ENCODE results near the gene U2AF2.

DNA sequence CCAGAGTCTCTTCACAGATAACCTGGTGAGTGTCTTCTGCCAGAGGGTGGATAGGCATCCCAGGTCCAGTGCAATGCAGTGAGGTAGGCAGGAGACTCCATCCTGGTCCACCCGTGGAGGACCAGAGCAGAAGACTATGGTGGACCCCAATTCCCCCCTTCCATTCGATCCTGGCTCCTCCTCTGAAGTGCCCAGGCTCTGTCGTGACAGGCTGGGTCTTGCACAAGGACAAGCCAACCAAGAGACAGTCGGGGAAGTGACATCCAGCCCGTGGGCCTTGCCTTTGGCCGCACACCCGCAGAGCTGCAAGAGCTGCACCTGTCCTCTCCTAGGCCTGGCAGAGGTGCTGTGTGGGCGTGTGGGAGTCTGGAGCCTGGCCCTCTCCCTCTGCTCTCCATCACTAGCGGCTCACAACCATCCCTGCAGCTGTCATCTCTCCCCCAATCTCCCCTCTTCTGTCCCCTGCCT lies 33.6 kb upstream of the U2AF2 start:
- no peak for TF ChIP-seq CTCF (conservative IDR thresholded peaks at IDR 0.05; ENCODE audit: low read length)
- TF ChIP-seq EZH2phosphoT487 (IDR thresholded peaks at IDR 0.05; ENCODE audit: borderline replicate concordance, low read depth, low read length): no peak

Measured in OCI-LY7 (cell line).